Esophagus (tissue), 2 donors: ENCODE measurements around the gene ACTR8. TPM values are rescaled to one million over a fixed set of nuclear protein-coding genes. Genes with fewer than 3 reads are reported as not detected.

Source experiments
- H3K27ac ChIP-seq, 2 donors: one replicate each; pipeline ENCODE4 v1.5.1; 2013; ENCODE audit warnings: low read depth in 2 of 2, mild to moderate bottlenecking in 2 of 2, inconsistent platforms in 1 of 2, low read length in 1 of 2, moderate library complexity in 1 of 2
- H3K27me3 ChIP-seq, 2 donors: one replicate each; pipeline ENCODE4 v1.6.1; 2013; ENCODE audit warnings: low read length in 2 of 2, control low read depth in 1 of 2, mild to moderate bottlenecking in 1 of 2; ENCODE audit not compliant: insufficient read depth in 2 of 2, control insufficient read depth in 1 of 2
- H3K36me3 ChIP-seq, 2 donors: one replicate each; pipeline ENCODE4 v1.6.1; 2013; ENCODE audit warnings: low read length in 1 of 2; ENCODE audit not compliant: control insufficient read depth in 2 of 2, insufficient read depth in 2 of 2
- H3K4me1 ChIP-seq, 2 donors: one replicate each; pipeline ENCODE4 v1.6.1; 2013; ENCODE audit warnings: low read length in 1 of 2; ENCODE audit not compliant: control insufficient read depth in 2 of 2, insufficient read depth in 2 of 2
- H3K4me3 ChIP-seq, 2 donors: one replicate each; pipeline ENCODE4 v1.5.1; 2013; ENCODE audit warnings: low read length in 2 of 2, mild to moderate bottlenecking in 2 of 2, low read depth in 1 of 2, moderate library complexity in 1 of 2
- H3K9me3 ChIP-seq, 2 donors: one replicate each; pipeline ENCODE4 v1.6.1; 2013; ENCODE audit warnings: mild to moderate bottlenecking in 2 of 2, low read depth in 1 of 2, low read length in 1 of 2, moderate library complexity in 1 of 2; ENCODE audit not compliant: control insufficient read depth in 2 of 2, insufficient read depth in 1 of 2
- WGBS, 2 donors: extraction: QIAGEN DNeasy Blood & Tissue Kit; methylation state at CpG; one replicate each; pipeline ENCODE4 v1.1.7; 2013; 5-methylcytosine and 5-hydroxymethylcytosine counted together
- polyA plus RNA-seq, 2 donors: library from polyadenylated mRNA; stranded (reverse); fragments of 200-250 nt; gene quantifications; one replicate each; pipeline ENCODE4 v1.2.3, GENCODE V29; 2013
- donor health status: healthy with polysubstance abuse.
- donor health status: Bipolar disorder and iron deficiency.

The ACTR8 gene
- polyA plus RNA-seq, 2 donors, result 7.1 to 9.2 TPM

GRCh38 chr3:53819163-53819868 is 62.6 kb downstream of the ACTR8 start:
- no peak overlapping the region for H3K27ac ChIP-seq
- 90 to 93% methylated on average over 13 to 14 of the region's 14 CpGs for WGBS, 2 donors
- no peaks in the 10 kb centered on the region for H3K4me1 ChIP-seq
- H3K36me3 ChIP-seq, result peaks cover 0 to 8% of the 10 kb centered on the region in 2 donors
- no peak overlapping the region for H3K4me3 ChIP-seq
- H3K9me3 ChIP-seq, result no peaks in the 10 kb centered on the region
- H3K27me3 ChIP-seq, result no peaks in the 10 kb centered on the region

DNA sequence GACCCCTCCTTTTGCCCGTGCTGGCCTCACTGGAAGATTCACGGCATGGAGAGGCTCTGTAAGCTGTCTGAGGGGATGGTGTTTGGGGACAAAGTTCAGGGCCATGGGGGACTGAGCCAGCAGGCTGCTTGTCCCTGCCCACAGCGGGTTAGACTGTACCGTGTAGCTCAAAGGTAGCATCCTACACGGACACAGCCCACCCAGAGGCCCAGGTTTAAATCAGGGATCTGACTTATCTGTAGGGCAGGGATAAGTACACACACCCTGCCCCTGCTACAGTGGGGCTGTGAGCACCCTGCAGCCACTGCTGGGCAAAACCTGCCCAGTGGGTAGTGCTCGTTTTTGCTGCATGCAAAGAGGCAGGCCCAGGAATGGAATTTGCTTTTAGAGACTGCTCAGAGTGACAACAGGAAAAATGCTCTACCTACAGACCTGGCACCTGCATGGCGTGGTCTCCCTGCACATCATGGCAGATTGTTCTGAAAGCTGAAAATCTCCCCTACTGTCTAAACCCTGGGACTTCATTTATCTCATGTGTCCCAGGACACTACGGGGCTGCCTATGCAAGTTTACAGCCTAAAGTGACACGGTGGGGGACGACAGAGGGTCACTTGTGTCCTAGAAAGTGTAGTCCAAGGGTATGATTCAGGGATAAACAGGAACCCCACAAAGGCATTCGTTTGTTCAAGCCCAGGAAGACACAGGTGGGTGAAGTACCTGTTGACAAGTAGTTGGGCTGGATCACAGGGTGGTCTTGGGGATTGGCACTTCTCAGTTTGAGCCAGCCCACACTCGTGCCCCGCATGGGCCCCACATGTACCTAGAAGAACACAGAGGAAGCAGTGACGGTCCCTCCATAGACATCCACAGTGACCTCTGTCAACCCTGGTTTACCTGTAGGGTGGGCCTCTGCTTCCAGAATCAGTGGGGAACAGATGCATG is 63.5 kb downstream of the ACTR8 start:
- H3K4me3 ChIP-seq, result no peak overlapping the region
- no peaks in the 10 kb centered on the region for H3K27me3 ChIP-seq
- H3K4me1 ChIP-seq, result no peaks in the 10 kb centered on the region
- no peak overlapping the region for H3K27ac ChIP-seq
- no peaks in the 10 kb centered on the region for H3K9me3 ChIP-seq
- H3K36me3 ChIP-seq, result peaks cover 0 to 8% of the 10 kb centered on the region in 2 donors
- 78 to 84% methylated on average over 14 of the region's 14 CpGs for WGBS, 2 donors

DNA sequence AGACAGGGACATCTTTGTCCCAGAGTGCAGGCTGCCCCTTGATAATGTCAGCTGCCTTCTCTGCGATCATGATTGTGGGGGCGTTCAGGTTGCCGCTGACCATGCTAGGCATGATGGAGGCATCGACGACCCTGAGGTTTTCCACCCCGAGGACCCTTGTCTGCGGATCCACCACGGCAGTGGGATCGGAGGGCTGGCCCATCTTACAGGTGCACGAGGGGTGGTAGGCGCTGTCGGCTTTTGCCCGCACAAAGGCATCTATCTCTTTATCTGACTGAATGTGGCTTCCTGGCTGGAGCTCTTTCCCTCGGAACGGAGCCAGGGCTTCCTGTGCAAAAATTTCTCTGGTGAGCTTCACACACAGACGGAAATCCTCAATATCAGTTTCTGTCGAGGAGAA is 64.1 kb downstream of the ACTR8 start:
- H3K27ac ChIP-seq, result no peak overlapping the region
- H3K27me3 ChIP-seq, result no peaks in the 10 kb centered on the region
- H3K36me3 ChIP-seq, result peaks cover 0 to 8% of the 10 kb centered on the region in 2 donors
- 80 to 86% methylated on average over 17 of the region's 17 CpGs for WGBS, 2 donors
- H3K9me3 ChIP-seq, result no peaks in the 10 kb centered on the region
- no peak overlapping the region for H3K4me3 ChIP-seq
- no peaks in the 10 kb centered on the region for H3K4me1 ChIP-seq

DNA sequence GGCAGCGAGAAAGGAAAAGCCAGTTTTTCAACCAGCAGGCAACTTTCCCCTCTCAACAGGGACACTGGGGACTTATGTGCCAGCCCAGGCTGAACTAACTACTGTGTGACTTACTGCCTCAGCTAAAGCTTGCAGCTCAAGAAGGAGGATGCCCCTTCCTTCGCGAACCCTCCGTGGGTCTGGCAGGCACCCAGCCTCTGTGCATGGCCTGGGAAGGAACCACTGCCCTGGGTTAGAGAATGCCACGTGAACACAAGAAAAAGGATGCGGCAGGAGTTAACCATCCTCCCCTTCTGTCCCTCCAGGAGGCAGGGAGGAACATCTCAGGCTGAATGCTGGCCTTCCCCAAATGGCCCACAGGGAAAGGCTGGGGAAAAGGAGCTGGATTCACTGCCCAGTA is 64.7 kb downstream of the ACTR8 start:
- Histone ChIP-seq H3K27me3 (no peaks in the 10 kb centered on the region), H3K36me3 (peaks cover 0 to 8% of the 10 kb centered on the region in 2 donors), H3K4me1 (no peaks in the 10 kb centered on the region), H3K27ac (no peak overlapping the region), H3K4me3 (no peak overlapping the region), H3K9me3 (no peaks in the 10 kb centered on the region)
- WGBS, 2 donors, result 87 to 88% methylated on average over 6 of the region's 6 CpGs

Other genes starting within 250 kb of the ACTR8 start
- under 1 TPM; 0.46 to 0.53 TPM for gene CHDH, start 35.7 kb downstream of the ACTR8 start, polyA plus RNA-seq
- under 1 TPM; 0.42 to 0.81 TPM for gene IL17RB, start 35.6 kb downstream of the ACTR8 start, polyA plus RNA-seq
- gene SELENOK, start 9.7 kb upstream of the ACTR8 start, polyA plus RNA-seq, result 10 to 100 TPM; 50.3 to 81.1 TPM
- 1 to 10 TPM; 1.7 to 1.8 TPM for gene CACNA2D3, start 240.4 kb upstream of the ACTR8 start, polyA plus RNA-seq